GM12878 (cell line): ENCODE results near the gene LDLRAD3. TPM values are rescaled to one million over a fixed set of nuclear protein-coding genes. Genes with fewer than 3 reads are reported as not detected.

ENCODE experiments used
- ATAC-seq: fragments of 200-7000 bp; cut with Tn5 transposase; 3 replicates; pipeline ENCODE4 v1.9.1; 2020; ENCODE audit warnings: mild to moderate bottlenecking, moderate library complexity
- BruUV-seq: library from RNA; stranded (reverse); fragments of 400-500 nt; replicated peaks from 2 replicates; lab custom pipeline; 2021; lab: Mats Ljungman, UMichigan
- CTCF ChIA-PET: fragments of 300-600 bp; sonication (Branson Sonifier 250); formaldehyde crosslinking; extraction: SDS; loops from one replicate; lab custom pipeline; 2021; ENCODE audit warnings: inconsistent platforms; lab: Yijun Ruan, JAX
- POLR2A ChIA-PET: fragments of 350-600 bp; formaldehyde crosslinking; extraction: SDS; loops from one replicate; lab custom pipeline; 2021; ENCODE audit warnings: inconsistent platforms; lab: Charles Lee
- RAD21 ChIA-PET: fragments of 300-600 bp; sonication (Branson Sonifier 250); formaldehyde crosslinking; loops from one replicate; lab custom pipeline; 2023; ENCODE audit warnings: antibody characterized with exemption; ENCODE audit not compliant: unreplicated experiment; lab: Charles Lee
- SMC1A ChIA-PET: fragments of 300-600 bp; sonication (Branson Sonifier 250); formaldehyde crosslinking; loops from one replicate; lab custom pipeline; 2023; ENCODE audit not compliant: unreplicated experiment, uncharacterized antibody; lab: Charles Lee
- DNase-seq: peaks from one replicate; pipeline ENCODE4 v3.0.0-alpha.2; 2011; ENCODE audit warnings: low read depth, low spot score
- FAIRE-seq: peaks from 3 replicates; lab custom pipeline; 2011; peaks lifted over from hg19 to GRCh38; lab: Jason Lieb, UNC
- H2AFZ ChIP-seq: 2 replicates; pipeline ENCODE4 v1.6.0; 2011; ENCODE audit warnings: low read depth, low read length, control low read depth; ENCODE audit not compliant: control insufficient read depth
- H3K27ac ChIP-seq: 2 replicates; pipeline ENCODE4 v1.5.1; 2011; ENCODE audit warnings: control low read depth; ENCODE audit not compliant: control insufficient read depth, insufficient read depth
- H3K27me3 ChIP-seq, 2 experiments: replicated peaks in 1 of 2; 2 replicates each; pipeline versions ENCODE4 v1.6.0 to v1.6.1; 2011; ENCODE audit warnings: low read length in 1 of 2; ENCODE audit not compliant: control insufficient read depth in 2 of 2, insufficient read depth in 2 of 2
- H3K36me3 ChIP-seq, 2 experiments: 2 replicates each; pipeline ENCODE4 v1.5.1; 2011; ENCODE audit warnings: low read length in 1 of 2; ENCODE audit not compliant: control insufficient read depth in 2 of 2, insufficient read depth in 2 of 2
- H3K4me1 ChIP-seq: 2 replicates; pipeline ENCODE4 v1.6.1; 2011; ENCODE audit warnings: mild to moderate bottlenecking, low read length, moderate library complexity, mixed read lengths; ENCODE audit not compliant: control insufficient read depth, insufficient read depth
- H3K4me2 ChIP-seq: 2 replicates; pipeline ENCODE4 v1.6.0; 2011; ENCODE audit warnings: control low read depth; ENCODE audit not compliant: control insufficient read depth, insufficient read depth
- H3K4me3 ChIP-seq: fragments of 200-600 bp; sonication (generic); 2 replicates; pipeline ENCODE4 v1.5.1; 2016
- H3K79me2 ChIP-seq: 2 replicates; pipeline ENCODE4 v1.6.0; 2011; ENCODE audit warnings: low read length; ENCODE audit not compliant: control insufficient read depth, insufficient read depth
- H3K9ac ChIP-seq: 2 replicates; pipeline ENCODE4 v1.8.0; 2011; ENCODE audit warnings: low read length, control low read depth, mixed read lengths; ENCODE audit not compliant: control insufficient read depth, insufficient read depth
- H3K9me3 ChIP-seq: replicated peaks from 3 replicates; pipeline ENCODE4 v1.5.1; 2011; ENCODE audit warnings: mild to moderate bottlenecking, low read length; ENCODE audit not compliant: control insufficient read depth, insufficient read depth
- H4K20me1 ChIP-seq: 2 replicates; pipeline ENCODE4 v1.6.0; 2011; ENCODE audit not compliant: control insufficient read depth, insufficient read depth
- ATF2 ChIP-seq: IDR thresholded peaks from 2 replicates; pipeline ENCODE4 v1.6.1; 2012; ENCODE audit warnings: low read length, inconsistent platforms
- NKRF ChIP-seq: fragments of 450-650 bp; conservative IDR thresholded peaks from 2 replicates; pipeline ENCODE4 v1.6.1; 2017; ENCODE audit warnings: mild to moderate bottlenecking, moderate library complexity
- NRF1 ChIP-seq: conservative IDR thresholded peaks from 2 replicates; pipeline ENCODE4 v1.6.1; 2011; ENCODE audit warnings: mild to moderate bottlenecking, low read depth, low read length, improper control_type of control experiment
- RELB ChIP-seq: fragments of 450-650 bp; IDR thresholded peaks from 2 replicates; pipeline ENCODE4 v1.6.1; 2017; ENCODE audit warnings: low read depth, mild to moderate bottlenecking, moderate library complexity
- TCF3 ChIP-seq: IDR thresholded peaks from 2 replicates; pipeline ENCODE4 v1.6.1; 2012; ENCODE audit warnings: low read depth, mild to moderate bottlenecking, low read length, borderline replicate concordance; ENCODE audit not compliant: insufficient read depth
- TCF7 ChIP-seq: IDR thresholded peaks from 2 replicates; pipeline ENCODE4 v1.6.1; 2014; ENCODE audit warnings: antibody characterized with exemption, borderline replicate concordance
- ZNF384 ChIP-seq: IDR thresholded peaks from 2 replicates; pipeline ENCODE4 v1.6.1; 2012; ENCODE audit warnings: low read depth, mild to moderate bottlenecking, low read length, improper control_type of control experiment, borderline replicate concordance
- whole genome bisulfite sequencing: methylation state at CpG from one replicate; pipeline ENCODE4 v1.1.6; 2016; ENCODE audit warnings: low lambda C conversion rate; ENCODE audit not compliant: insufficient replicate concordance, insufficient coverage; ENCODE audit errors: missing lambda C conversion rate; 5-methylcytosine and 5-hydroxymethylcytosine counted together
- in situ Hi-C: fragments of 300-500 bp; cut with MboI; formaldehyde crosslinking; loops from 9 replicates; pipeline ENCODE4 v1.14.3; 2018; ENCODE audit warnings: mixed read lengths
- intact Hi-C: fragments of 100-400 bp; cut with micrococcal nuclease; formaldehyde crosslinking; loops from one replicate; pipeline ENCODE4 v1.14.2; 2022; ENCODE audit not compliant: unreplicated experiment
- polyA plus RNA-seq, 11 experiments: library from polyadenylated mRNA; depleted of rRNA in 4 of 11; unstranded in 6 of 11; stranded (reverse) in 5 of 11; fragments of >200 nt; fragmentation: Nextera tagmentation in 4 of 11; fragmentation: Illumina TruSeq in 1 of 11; extraction: Ambion mirVana in 4 of 11; extraction: Trizol in 1 of 11; gene quantifications; 1 replicate in 1 of 11; 2 replicates in 10 of 11; pipeline versions ENCODE4 v1.2.1 to v1.2.3, GENCODE V29; 2011 to 2016; ENCODE audit warnings: inconsistent platforms in 2 of 11, missing spikeins in 2 of 11, low read depth in 1 of 11
- total RNA-seq, 4 experiments: library from RNA; depleted of rRNA in 3 of 4; stranded (reverse); fragments of >200 nt in 3 of 4; fragmentation: Illumina TruSeq in 1 of 4; extraction: Trizol in 1 of 4; gene quantifications; 2 replicates each; pipeline versions ENCODE4 v1.2.1 to v1.2.3, GENCODE V29; 2013 to 2021
- TF ChIP-seq, protein P1 (sequence below): fragments of 450-650 bp; IDR thresholded peaks from 2 replicates; pipeline ENCODE4 v1.6.1; 2016; ENCODE audit warnings: mild to moderate bottlenecking, moderate library complexity, borderline replicate concordance
- TF ChIP-seq, protein P2 (sequence below): fragments of 450-650 bp; IDR thresholded peaks from 2 replicates; pipeline ENCODE4 v1.6.1; 2017; ENCODE audit warnings: mild to moderate bottlenecking, moderate library complexity

Gene LDLRAD3
- total and polyA plus RNA-seq, 10 of the 15 experiments (the other 5 are each of a cell fraction or from before 2014, with no cell fraction given), result 2.5 to 17.2 (median 10.7) TPM

DNA sequence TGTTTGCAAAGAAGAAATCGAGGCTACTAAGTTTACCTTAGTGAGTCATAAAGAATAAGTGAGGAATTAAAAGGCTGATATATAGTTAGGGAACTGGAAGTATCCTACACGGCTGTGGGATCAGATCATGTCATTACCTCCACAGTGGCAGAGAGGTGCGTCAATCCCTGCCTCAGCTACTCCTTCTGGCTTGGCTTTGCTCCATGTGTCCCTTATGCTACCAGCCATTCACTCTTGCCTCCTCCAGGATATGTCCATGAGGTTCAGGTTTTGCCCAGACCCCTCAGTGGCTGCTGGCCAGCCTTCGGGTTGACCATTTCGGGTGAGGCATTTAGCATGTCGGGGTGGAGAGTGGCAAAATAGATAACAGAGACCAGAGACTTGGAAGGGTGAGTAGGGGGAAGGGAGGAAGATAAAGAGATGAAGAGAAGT is 153.4 kb downstream of the LDLRAD3 start:
- in situ Hi-C loops, result no loop called here
- BruUV-seq, result no TSS peak
- TF ChIP-seq, protein P1, sequence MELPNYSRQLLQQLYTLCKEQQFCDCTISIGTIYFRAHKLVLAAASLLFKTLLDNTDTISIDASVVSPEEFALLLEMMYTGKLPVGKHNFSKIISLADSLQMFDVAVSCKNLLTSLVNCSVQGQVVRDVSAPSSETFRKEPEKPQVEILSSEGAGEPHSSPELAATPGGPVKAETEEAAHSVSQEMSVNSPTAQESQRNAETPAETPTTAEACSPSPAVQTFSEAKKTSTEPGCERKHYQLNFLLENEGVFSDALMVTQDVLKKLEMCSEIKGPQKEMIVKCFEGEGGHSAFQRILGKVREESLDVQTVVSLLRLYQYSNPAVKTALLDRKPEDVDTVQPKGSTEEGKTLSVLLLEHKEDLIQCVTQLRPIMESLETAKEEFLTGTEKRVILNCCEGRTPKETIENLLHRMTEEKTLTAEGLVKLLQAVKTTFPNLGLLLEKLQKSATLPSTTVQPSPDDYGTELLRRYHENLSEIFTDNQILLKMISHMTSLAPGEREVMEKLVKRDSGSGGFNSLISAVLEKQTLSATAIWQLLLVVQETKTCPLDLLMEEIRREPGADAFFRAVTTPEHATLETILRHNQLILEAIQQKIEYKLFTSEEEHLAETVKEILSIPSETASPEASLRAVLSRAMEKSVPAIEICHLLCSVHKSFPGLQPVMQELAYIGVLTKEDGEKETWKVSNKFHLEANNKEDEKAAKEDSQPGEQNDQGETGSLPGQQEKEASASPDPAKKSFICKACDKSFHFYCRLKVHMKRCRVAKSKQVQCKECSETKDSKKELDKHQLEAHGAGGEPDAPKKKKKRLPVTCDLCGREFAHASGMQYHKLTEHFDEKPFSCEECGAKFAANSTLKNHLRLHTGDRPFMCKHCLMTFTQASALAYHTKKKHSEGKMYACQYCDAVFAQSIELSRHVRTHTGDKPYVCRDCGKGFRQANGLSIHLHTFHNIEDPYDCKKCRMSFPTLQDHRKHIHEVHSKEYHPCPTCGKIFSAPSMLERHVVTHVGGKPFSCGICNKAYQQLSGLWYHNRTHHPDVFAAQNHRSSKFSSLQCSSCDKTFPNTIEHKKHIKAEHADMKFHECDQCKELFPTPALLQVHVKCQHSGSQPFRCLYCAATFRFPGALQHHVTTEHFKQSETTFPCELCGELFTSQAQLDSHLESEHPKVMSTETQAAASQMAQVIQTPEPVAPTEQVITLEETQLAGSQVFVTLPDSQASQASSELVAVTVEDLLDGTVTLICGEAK, result no peak
- no peak for TF ChIP-seq NKRF
- TF ChIP-seq ATF2, result no peak
- no peak for TF ChIP-seq TCF3
- TF ChIP-seq TCF7, result no peak
- TF ChIP-seq, protein P2, sequence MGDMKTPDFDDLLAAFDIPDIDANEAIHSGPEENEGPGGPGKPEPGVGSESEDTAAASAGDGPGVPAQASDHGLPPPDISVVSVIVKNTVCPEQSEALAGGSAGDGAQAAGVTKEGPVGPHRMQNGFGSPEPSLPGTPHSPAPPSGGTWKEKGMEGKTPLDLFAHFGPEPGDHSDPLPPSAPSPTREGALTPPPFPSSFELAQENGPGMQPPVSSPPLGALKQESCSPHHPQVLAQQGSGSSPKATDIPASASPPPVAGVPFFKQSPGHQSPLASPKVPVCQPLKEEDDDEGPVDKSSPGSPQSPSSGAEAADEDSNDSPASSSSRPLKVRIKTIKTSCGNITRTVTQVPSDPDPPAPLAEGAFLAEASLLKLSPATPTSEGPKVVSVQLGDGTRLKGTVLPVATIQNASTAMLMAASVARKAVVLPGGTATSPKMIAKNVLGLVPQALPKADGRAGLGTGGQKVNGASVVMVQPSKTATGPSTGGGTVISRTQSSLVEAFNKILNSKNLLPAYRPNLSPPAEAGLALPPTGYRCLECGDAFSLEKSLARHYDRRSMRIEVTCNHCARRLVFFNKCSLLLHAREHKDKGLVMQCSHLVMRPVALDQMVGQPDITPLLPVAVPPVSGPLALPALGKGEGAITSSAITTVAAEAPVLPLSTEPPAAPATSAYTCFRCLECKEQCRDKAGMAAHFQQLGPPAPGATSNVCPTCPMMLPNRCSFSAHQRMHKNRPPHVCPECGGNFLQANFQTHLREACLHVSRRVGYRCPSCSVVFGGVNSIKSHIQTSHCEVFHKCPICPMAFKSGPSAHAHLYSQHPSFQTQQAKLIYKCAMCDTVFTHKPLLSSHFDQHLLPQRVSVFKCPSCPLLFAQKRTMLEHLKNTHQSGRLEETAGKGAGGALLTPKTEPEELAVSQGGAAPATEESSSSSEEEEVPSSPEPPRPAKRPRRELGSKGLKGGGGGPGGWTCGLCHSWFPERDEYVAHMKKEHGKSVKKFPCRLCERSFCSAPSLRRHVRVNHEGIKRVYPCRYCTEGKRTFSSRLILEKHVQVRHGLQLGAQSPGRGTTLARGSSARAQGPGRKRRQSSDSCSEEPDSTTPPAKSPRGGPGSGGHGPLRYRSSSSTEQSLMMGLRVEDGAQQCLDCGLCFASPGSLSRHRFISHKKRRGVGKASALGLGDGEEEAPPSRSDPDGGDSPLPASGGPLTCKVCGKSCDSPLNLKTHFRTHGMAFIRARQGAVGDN, result no peak
- no peak for TF ChIP-seq RELB
- TF ChIP-seq ZNF384, result no peak
- TF ChIP-seq NRF1, result no peak

More for the DNA sequence above, 153.4 kb downstream of the LDLRAD3 start:
- FAIRE-seq (no peak), DNase-seq (no peak), ATAC-seq (no peak)
- no peaks in the 10 kb centered on the region; the same call in 2 of the 3 replicates for H3K9me3 ChIP-seq
- POLR2A ChIA-PET, result no interaction called here
- no peak overlapping the region for H3K9ac ChIP-seq
- 6% methylated on average over 6 of the region's 6 CpGs for WGBS
- no peak overlapping the region for H3K4me2 ChIP-seq
- H3K36me3 ChIP-seq, result no peaks in the 10 kb centered on the region
- H4K20me1 ChIP-seq, result no peaks in the 10 kb centered on the region
- no peak overlapping the region for H2AFZ ChIP-seq
- CTCF ChIA-PET, result no interaction called here
- no peaks in the 10 kb centered on the region for H3K4me1 ChIP-seq
- H3K27me3 ChIP-seq, result peaks cover 2% of the 10 kb centered on the region in 2 experiments; a peak in 1 of 4 replicates
- no peak overlapping the region for H3K4me3 ChIP-seq
- intact Hi-C loops, result no loop called here
- SMC1A ChIA-PET, result interaction anchor here (2.1 kb wide), 1 partner anchor 12 kb away, joined by 13 read pairs; no protein-coding TSS in a partner anchor
- no peak overlapping the region for H3K27ac ChIP-seq
- RAD21 ChIA-PET, result no interaction called here
- H3K79me2 ChIP-seq, result no peaks in the 10 kb centered on the region
